Spleen (tissue), 11 donors: ENCODE results near the gene FAM151A. TPM values are rescaled to one million over a fixed set of nuclear protein-coding genes. Genes with fewer than 3 reads are reported as not detected.

Experiments used
- DNase-seq: peaks from one replicate; pipeline ENCODE4 v3.0.0-alpha.2; 2020
- H3K27ac ChIP-seq, 8 donors: fragments of 200-600 bp; sonication (generic) in 7 of 8; 1 replicate in 4 of 8; 2 replicates in 4 of 8; pipeline versions ENCODE4 v1.5.0 to v1.8.0; 2016 to 2021; ENCODE audit warnings: inconsistent platforms in 4 of 8, mild to moderate bottlenecking in 4 of 8, moderate library complexity in 1 of 8
- H3K27me3 ChIP-seq, 7 donors: fragments of 200-600 bp; sonication (generic) in 6 of 7; replicated peaks in 1 of 7; 1 replicate in 4 of 7; 2 replicates in 3 of 7; pipeline versions ENCODE4 v1.5.0 to v1.8.0; 2016 to 2021; ENCODE audit warnings: inconsistent platforms in 3 of 7, mild to moderate bottlenecking in 1 of 7
- H3K36me3 ChIP-seq, 6 donors: fragments of 200-600 bp; sonication (generic) in 5 of 6; 1 replicate in 4 of 6; 2 replicates in 2 of 6; pipeline versions ENCODE4 v1.5.0 to v1.8.0; 2016 to 2021; ENCODE audit warnings: inconsistent platforms in 2 of 6
- H3K4me1 ChIP-seq, 6 donors: fragments of 200-600 bp; sonication (generic) in 5 of 6; 1 replicate in 3 of 6; 2 replicates in 3 of 6; pipeline versions ENCODE4 v1.5.0 to v1.8.0; 2016 to 2021; ENCODE audit warnings: inconsistent platforms in 3 of 6
- H3K4me3 ChIP-seq, 8 donors: fragments of 200-600 bp; sonication (generic) in 7 of 8; 1 replicate in 4 of 8; 2 replicates in 4 of 8; pipeline versions ENCODE4 v1.5.0 to v1.8.0; 2016 to 2021; ENCODE audit warnings: inconsistent platforms in 4 of 8, mild to moderate bottlenecking in 4 of 8, moderate library complexity in 2 of 8
- H3K9me3 ChIP-seq, 8 donors: fragments of 200-600 bp; sonication (generic) in 7 of 8; 1 replicate in 4 of 8; 2 replicates in 4 of 8; pipeline versions ENCODE4 v1.5.0 to v1.8.0; 2016 to 2021; ENCODE audit warnings: inconsistent platforms in 4 of 8
- POLR2A ChIP-seq, 3 donors: fragments of 450-650 bp; IDR thresholded peaks; one replicate each; pipeline ENCODE4 v1.5.1; 2017; ENCODE audit warnings: antibody characterized with exemption in 3 of 3, mild to moderate bottlenecking in 1 of 3
- POLR2AphosphoS5 ChIP-seq, 3 donors: sonication (generic); formaldehyde crosslinking; IDR thresholded peaks; one replicate each; pipeline ENCODE4 v1.5.1; 2017; ENCODE audit warnings: antibody characterized with exemption in 3 of 3
- WGBS, 5 donors: extraction: QIAGEN DNeasy Blood & Tissue Kit in 3 of 5; methylation state at CpG; one replicate each; pipeline versions ENCODE4 v1.1.5 to v1.1.7; 2013 to 2018; 5-methylcytosine and 5-hydroxymethylcytosine counted together
- intact Hi-C: fragments of 100-400 bp; cut with DNase I; formaldehyde crosslinking; loops from one replicate; pipeline ENCODE4 v1.15.0; 2023; ENCODE audit warnings: low total_unique reads
- polyA plus RNA-seq, 3 donors: library from polyadenylated mRNA; stranded (reverse); fragments of 200-250 nt; gene quantifications; one replicate each; pipeline ENCODE4 v1.2.1, GENCODE V29; 2013
- total RNA-seq, 7 donors: library from RNA; depleted of rRNA in 3 of 7; stranded (reverse); fragments of >200 nt in 3 of 7; fragmentation: NEBNext Ultra II Directional in 4 of 7; extraction: Animal tissue kit (Norgen Biotek cat#: 25700) in 4 of 7; gene quantifications; one replicate each; pipeline versions ENCODE4 v1.1.0 to v1.2.1, GENCODE V29; 2016 to 2021
- TF ChIP-seq, protein P1 (sequence below), 11 experiments: fragments of 200-600 bp in 7 of 11; fragments of 450-650 bp in 4 of 11; sonication (generic) in 4 of 11; IDR thresholded peaks in 8 of 11; conservative IDR thresholded peaks in 3 of 11; 1 replicate in 7 of 11; 2 replicates in 4 of 11; pipeline versions ENCODE4 v1.4.0 to v1.8.0; 2016 to 2021; ENCODE audit warnings: antibody characterized with exemption in 11 of 11, inconsistent platforms in 4 of 11, mild to moderate bottlenecking in 1 of 11
- donor health status: healthy with polysubstance abuse.
- donor health status: DM: no; HTN: no; CAD: no; lungs with moderate emphysema.
- donor health status: DM: no; HTN: no; CAD: no.
- donor health status: Bipolar disorder and iron deficiency.
- donor health status: healthy.
- donor health status: DM: no; HTN: no; CAD: no.
- donor health status: DM: yes; HTN: yes; CAD: no.

The FAM151A gene
- total and polyA plus RNA-seq, 10 donors: 0.70 to 4.2 (median 0.97) TPM; not detected in 1

DNA sequence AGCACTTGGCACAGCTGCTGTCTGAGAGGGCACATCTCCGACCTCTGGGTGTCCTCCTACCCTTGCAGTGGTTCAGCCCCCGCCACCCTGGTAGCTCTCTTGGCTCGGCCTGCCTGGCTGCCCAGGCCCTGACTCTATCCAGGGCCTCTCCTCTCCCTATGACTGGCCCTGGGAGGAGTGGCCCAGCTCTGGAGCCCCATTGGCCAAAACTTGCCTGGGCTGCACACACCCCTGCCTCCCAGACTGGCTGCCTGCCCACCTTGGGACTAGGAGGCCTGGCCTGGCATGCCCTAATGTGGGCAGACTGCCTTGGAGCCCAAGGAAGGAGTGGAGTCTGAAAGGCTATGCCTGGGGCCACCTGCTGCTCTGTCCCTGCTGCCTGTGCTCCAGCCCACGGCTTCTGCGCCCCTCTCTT is 41.7 kb downstream of the FAM151A start:
- no peaks in the 10 kb centered on the region for H3K36me3 ChIP-seq
- intact Hi-C loops: no loop called here
- WGBS, 5 donors: 77 to 97% (median 87%) methylated on average over 2 to 5 of the region's 5 CpGs
- H3K27me3 ChIP-seq: no peaks in the 10 kb centered on the region
- H3K9me3 ChIP-seq: no peaks in the 10 kb centered on the region
- H3K4me1 ChIP-seq: no peaks in the 10 kb centered on the region
- TF ChIP-seq POLR2AphosphoS5 (IDR thresholded peaks at IDR 0.05): peak in 1 of 3 donors; percentile 20
- TF ChIP-seq, protein P1, sequence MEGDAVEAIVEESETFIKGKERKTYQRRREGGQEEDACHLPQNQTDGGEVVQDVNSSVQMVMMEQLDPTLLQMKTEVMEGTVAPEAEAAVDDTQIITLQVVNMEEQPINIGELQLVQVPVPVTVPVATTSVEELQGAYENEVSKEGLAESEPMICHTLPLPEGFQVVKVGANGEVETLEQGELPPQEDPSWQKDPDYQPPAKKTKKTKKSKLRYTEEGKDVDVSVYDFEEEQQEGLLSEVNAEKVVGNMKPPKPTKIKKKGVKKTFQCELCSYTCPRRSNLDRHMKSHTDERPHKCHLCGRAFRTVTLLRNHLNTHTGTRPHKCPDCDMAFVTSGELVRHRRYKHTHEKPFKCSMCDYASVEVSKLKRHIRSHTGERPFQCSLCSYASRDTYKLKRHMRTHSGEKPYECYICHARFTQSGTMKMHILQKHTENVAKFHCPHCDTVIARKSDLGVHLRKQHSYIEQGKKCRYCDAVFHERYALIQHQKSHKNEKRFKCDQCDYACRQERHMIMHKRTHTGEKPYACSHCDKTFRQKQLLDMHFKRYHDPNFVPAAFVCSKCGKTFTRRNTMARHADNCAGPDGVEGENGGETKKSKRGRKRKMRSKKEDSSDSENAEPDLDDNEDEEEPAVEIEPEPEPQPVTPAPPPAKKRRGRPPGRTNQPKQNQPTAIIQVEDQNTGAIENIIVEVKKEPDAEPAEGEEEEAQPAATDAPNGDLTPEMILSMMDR (IDR thresholded peaks at IDR 0.05 in 8 of 11, conservative IDR thresholded peaks at IDR 0.05 in 3 of 11): no peak
- DNase-seq: no peak
- H3K27ac ChIP-seq: no peak overlapping the region
- H3K4me3 ChIP-seq: no peak overlapping the region

DNA sequence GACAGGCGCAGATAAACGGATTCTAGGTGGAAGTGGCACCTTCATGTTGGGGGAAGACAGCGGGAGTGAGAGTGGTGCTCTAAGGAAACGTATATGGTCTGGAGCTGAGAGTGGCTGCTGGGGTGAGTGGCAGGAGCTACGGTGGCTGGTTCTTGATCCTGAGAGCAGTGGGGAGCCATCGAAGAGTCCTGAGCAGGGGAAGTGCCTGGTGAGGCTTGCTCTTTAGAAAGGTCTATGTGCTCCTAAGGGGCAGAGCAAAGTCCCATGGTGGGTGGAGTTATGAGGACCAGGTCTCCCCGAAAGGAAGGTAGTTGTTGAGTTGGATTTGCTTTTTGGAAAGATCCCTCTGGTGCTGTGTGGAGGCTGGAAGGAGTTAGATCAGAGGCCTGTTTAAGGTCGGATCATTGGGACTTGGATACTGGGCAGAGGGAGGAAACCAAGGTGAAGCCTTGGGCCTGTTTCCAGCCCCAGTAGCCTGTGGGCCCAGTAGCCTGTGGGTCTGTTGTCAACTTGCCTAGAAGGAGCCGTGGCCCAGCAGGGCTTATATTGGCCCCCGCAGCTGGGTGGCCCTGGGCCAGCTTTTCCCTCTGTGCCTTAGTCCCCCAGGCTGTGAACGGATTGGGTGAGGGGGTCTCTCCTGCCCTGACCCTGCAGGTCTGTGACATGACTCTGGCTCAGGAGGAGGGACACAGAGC is 42.3 kb downstream of the FAM151A start:
- Histone ChIP-seq H3K4me1 (no peaks in the 10 kb centered on the region), H3K27me3 (no peaks in the 10 kb centered on the region), H3K4me3 (no peak overlapping the region), H3K27ac (no peak overlapping the region), H3K9me3 (no peaks in the 10 kb centered on the region), H3K36me3 (no peaks in the 10 kb centered on the region)
- TF ChIP-seq POLR2A (IDR thresholded peaks at IDR 0.05): no peak
- TF ChIP-seq, protein P1 (IDR thresholded peaks at IDR 0.05 in 8 of 11, conservative IDR thresholded peaks at IDR 0.05 in 3 of 11): no peak
- TF ChIP-seq POLR2AphosphoS5 (IDR thresholded peaks at IDR 0.05): no peak
- WGBS, 5 donors: 76 to 95% (median 85%) methylated on average over 8 to 11 of the region's 11 CpGs
- DNase-seq: no peak
- intact Hi-C loops: no loop called here

DNA sequence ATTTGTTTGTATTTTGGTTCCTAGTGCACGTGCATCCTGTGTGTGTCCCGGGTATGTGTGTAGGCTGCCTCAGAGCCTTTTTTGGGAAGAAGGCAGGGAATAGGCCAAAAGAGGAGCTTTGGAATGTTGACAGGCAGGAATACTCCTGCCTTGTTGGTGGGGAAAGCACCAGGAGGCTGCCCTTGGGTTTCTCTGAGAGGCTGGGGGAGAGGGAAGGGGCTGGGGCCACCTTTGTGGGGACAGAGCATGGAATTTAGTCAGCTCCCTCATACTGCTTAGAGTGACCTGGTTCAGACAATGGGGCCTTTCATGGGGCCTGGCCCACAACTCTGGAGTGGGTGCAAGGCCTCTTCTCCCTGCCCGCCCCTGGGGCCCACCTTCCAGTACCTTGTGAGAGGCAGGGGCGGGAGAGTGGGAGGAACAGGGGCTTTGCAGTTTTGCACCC is 44.0 kb downstream of the FAM151A start:
- Histone ChIP-seq H3K27ac (no peak overlapping the region), H3K27me3 (no peaks in the 10 kb centered on the region), H3K9me3 (no peaks in the 10 kb centered on the region), H3K4me3 (no peak overlapping the region), H3K4me1 (no peaks in the 10 kb centered on the region), H3K36me3 (no peaks in the 10 kb centered on the region)
- 75 to 94% (median 90%) methylated on average over 3 to 4 of the region's 4 CpGs for WGBS, 5 donors
- TF ChIP-seq POLR2AphosphoS5 (IDR thresholded peaks at IDR 0.05) (no peak), POLR2A (IDR thresholded peaks at IDR 0.05) (no peak)
- TF ChIP-seq, protein P1 (IDR thresholded peaks at IDR 0.05 in 8 of 11, conservative IDR thresholded peaks at IDR 0.05 in 3 of 11): no peak
- intact Hi-C loops: no loop called here
- DNase-seq: peak; percentile 47

DNA sequence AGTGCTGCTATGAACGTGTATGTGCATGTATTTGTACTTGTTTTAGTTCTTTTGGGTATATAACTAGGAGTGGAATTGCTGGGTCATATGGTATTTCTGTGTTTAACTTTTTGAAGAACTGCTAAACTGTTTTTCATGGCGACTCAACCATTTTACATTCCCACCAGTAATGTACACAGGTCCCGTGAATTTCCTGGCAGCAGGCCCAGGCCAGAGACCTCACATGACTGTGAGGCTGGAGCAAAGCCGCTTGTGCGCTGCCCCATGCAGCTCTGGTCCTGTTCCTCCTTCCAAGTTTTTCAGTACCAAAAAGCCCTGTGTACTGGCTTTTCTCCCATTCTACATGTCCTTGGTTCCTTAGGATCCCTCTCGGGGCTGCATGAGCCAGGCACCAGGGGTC is 45.7 kb downstream of the FAM151A start:
- 59 to 72% (median 70%) methylated on average over 6 of the region's 6 CpGs for WGBS, 5 donors
- peaks cover 0 to 5% (median under 1%) of the 10 kb centered on the region in 6 donors for H3K4me1 ChIP-seq
- H3K9me3 ChIP-seq: no peaks in the 10 kb centered on the region
- peak; percentile 75 for DNase-seq
- H3K36me3 ChIP-seq: no peaks in the 10 kb centered on the region
- H3K27ac ChIP-seq: no peak overlapping the region
- no peaks in the 10 kb centered on the region for H3K27me3 ChIP-seq
- no peak overlapping the region for H3K4me3 ChIP-seq
- intact Hi-C loops: no loop called here
- TF ChIP-seq, protein P1 (IDR thresholded peaks at IDR 0.05 in 8 of 11, conservative IDR thresholded peaks at IDR 0.05 in 3 of 11): no peak
- no peak for TF ChIP-seq POLR2A (IDR thresholded peaks at IDR 0.05)
- TF ChIP-seq POLR2AphosphoS5 (IDR thresholded peaks at IDR 0.05): no peak
